Endothelial cell of umbilical vein (primary cell): ENCODE measurements around the gene BRI3. TPM values are rescaled to one million over a fixed set of nuclear protein-coding genes. Genes with fewer than 3 reads are reported as not detected.

Experiments
- BruUV-seq: library from RNA; stranded (reverse); fragments of 400-500 nt; replicated peaks from 2 replicates; lab custom pipeline; 2021; lab: Mats Ljungman, UMichigan
- CTCF ChIA-PET: fragments of 300-600, 350-600 bp; sonication (Branson Sonifier 250); formaldehyde crosslinking; loops from one replicate; lab custom pipeline; 2021; ENCODE audit warnings: antibody characterized with exemption, inconsistent platforms; lab: Charles Lee
- POLR2A ChIA-PET: fragments of 300-600, 350-600 bp; sonication (Branson Sonifier 250); formaldehyde crosslinking; loops from one replicate; lab custom pipeline; 2021; ENCODE audit warnings: antibody characterized with exemption, inconsistent platforms; lab: Charles Lee
- DNase-seq: peaks from one replicate; pipeline ENCODE4 v3.0.0-alpha.2; 2011; ENCODE audit warnings: low read depth, low spot score
- FAIRE-seq: peaks from 2 replicates; lab custom pipeline; 2011; peaks lifted over from hg19 to GRCh38; lab: Jason Lieb, UNC
- H2AFZ ChIP-seq: 2 replicates; pipeline ENCODE4 v1.6.0; 2012; ENCODE audit warnings: low read depth, low read length, control low read depth, inconsistent platforms
- H3K27ac ChIP-seq: 2 replicates; pipeline ENCODE4 v1.5.1; 2011; ENCODE audit warnings: low read depth, mild to moderate bottlenecking, control low read depth, low read length, moderate library complexity; ENCODE audit not compliant: insufficient read depth
- H3K27me3 ChIP-seq, 2 experiments: 2 replicates each; pipeline versions ENCODE4 v1.6.0 to v1.6.1; 2011; ENCODE audit warnings: low read length in 2 of 2, mixed read lengths in 1 of 2; ENCODE audit not compliant: control insufficient read depth in 2 of 2, insufficient read depth in 2 of 2
- H3K36me3 ChIP-seq, 2 experiments: 2 replicates in 1 of 2; 3 replicates in 1 of 2; pipeline ENCODE4 v1.5.1; 2011; ENCODE audit warnings: low read length in 2 of 2, mild to moderate bottlenecking in 1 of 2, moderate library complexity in 1 of 2; ENCODE audit not compliant: control insufficient read depth in 2 of 2, insufficient read depth in 2 of 2; ENCODE audit errors: extremely low read depth in 1 of 2
- H3K4me1 ChIP-seq: 3 replicates; pipeline ENCODE4 v1.5.1; 2011; ENCODE audit warnings: mild to moderate bottlenecking, low read length; ENCODE audit not compliant: control insufficient read depth, insufficient read depth; ENCODE audit errors: extremely low read depth
- H3K4me2 ChIP-seq: 2 replicates; pipeline ENCODE4 v1.6.1; 2011; ENCODE audit warnings: low read length, control low read depth, mixed read lengths; ENCODE audit not compliant: insufficient read depth
- H3K4me3 ChIP-seq, 3 experiments: fragments of 200-600 bp in 1 of 3; sonication (generic), shearing (Covaris generic) in 1 of 3; replicated peaks in 1 of 3; 2 replicates each; pipeline ENCODE4 v1.5.1; 2011 to 2016; ENCODE audit warnings: control low read depth in 3 of 3, low read length in 3 of 3, mild to moderate bottlenecking in 2 of 3, inconsistent platforms in 1 of 3, low read depth in 1 of 3, moderate library complexity in 1 of 3; ENCODE audit not compliant: insufficient read depth in 1 of 3
- H3K79me2 ChIP-seq: 2 replicates; pipeline ENCODE4 v1.6.0; 2012; ENCODE audit warnings: low read length, inconsistent platforms; ENCODE audit not compliant: control insufficient read depth, insufficient read depth
- H3K9ac ChIP-seq: replicated peaks from 2 replicates; pipeline ENCODE3; 2011; ENCODE audit warnings: low read length, control low read depth; ENCODE audit not compliant: insufficient read depth; ENCODE audit errors: extremely low read depth
- H3K9me1 ChIP-seq: replicated peaks from 3 replicates; pipeline ENCODE4 v1.6.0; 2011; ENCODE audit warnings: mild to moderate bottlenecking, low read length; ENCODE audit not compliant: control insufficient read depth, insufficient read depth; ENCODE audit errors: extremely low read depth
- H3K9me3 ChIP-seq: replicated peaks from 2 replicates; pipeline ENCODE4 v1.5.1; 2012; ENCODE audit warnings: low read length, inconsistent platforms; ENCODE audit not compliant: control insufficient read depth, insufficient read depth
- H4K20me1 ChIP-seq: replicated peaks from 2 replicates; pipeline ENCODE3; 2011; ENCODE audit warnings: mild to moderate bottlenecking, low read length; ENCODE audit not compliant: control insufficient read depth, insufficient read depth; ENCODE audit errors: extremely low read depth
- EZH2 ChIP-seq: IDR thresholded peaks from 2 replicates; pipeline ENCODE4 v1.6.1; 2012; ENCODE audit warnings: borderline replicate concordance, low read depth, mild to moderate bottlenecking, moderate library complexity, low read length, inconsistent platforms; ENCODE audit not compliant: severe bottlenecking
- FOS ChIP-seq: IDR thresholded peaks from 2 replicates; pipeline ENCODE4 v1.6.1; 2011; ENCODE audit warnings: mild to moderate bottlenecking, low read length, moderate library complexity, borderline replicate concordance; ENCODE audit not compliant: insufficient read depth
- JUN ChIP-seq: IDR thresholded peaks from 2 replicates; pipeline ENCODE4 v1.6.1; 2011; ENCODE audit warnings: borderline replicate concordance, low read depth; ENCODE audit not compliant: insufficient read length, insufficient read depth
- MAX ChIP-seq: IDR thresholded peaks from 2 replicates; pipeline ENCODE4 v1.6.1; 2011; ENCODE audit not compliant: insufficient read depth, insufficient read length
- MYC ChIP-seq: IDR thresholded peaks from one replicate; pipeline ENCODE4 v1.6.1; 2011; ENCODE audit warnings: mild to moderate bottlenecking, low read depth, low read length
- POLR2AphosphoS5 ChIP-seq: IDR thresholded peaks from 2 replicates; pipeline ENCODE4 v1.6.1; 2012; ENCODE audit warnings: low read depth, mild to moderate bottlenecking, control low read depth, low read length, moderate library complexity; ENCODE audit not compliant: insufficient read depth
- dilution Hi-C: fragments of 300-500 bp; cut with MboI; formaldehyde crosslinking; loops from one replicate; pipeline ENCODE4 v1.15.0; 2019; ENCODE audit warnings: low sequenced_read_pairs; ENCODE audit not compliant: extremely low pct_ligation_motif_present
- intact Hi-C: fragments of 100-400 bp; cut with micrococcal nuclease; formaldehyde crosslinking; loops from one replicate; pipeline ENCODE4 v1.10.0; 2022
- polyA plus RNA-seq, 4 experiments: library from polyadenylated mRNA; depleted of rRNA in 3 of 4; stranded (reverse) in 3 of 4; unstranded in 1 of 4; fragments of >200 nt; gene quantifications; 2 replicates each; pipeline versions ENCODE4 v1.2.1 to v1.2.3, GENCODE V29; 2011 to 2012; ENCODE audit warnings: missing spikeins in 1 of 4
- total RNA-seq: library from RNA; stranded (reverse); gene quantifications from 2 replicates; pipeline ENCODE4 v1.2.3, GENCODE V29; 2021
- TF ChIP-seq, protein P1 (sequence below), 2 donors: IDR thresholded peaks; 1 replicate in 1 of 2; 2 replicates in 1 of 2; pipeline ENCODE4 v1.5.1; 2011; ENCODE audit warnings: low read length in 2 of 2, mild to moderate bottlenecking in 2 of 2, moderate library complexity in 2 of 2, control low read depth in 1 of 2, inconsistent platforms in 1 of 2, low read depth in 1 of 2; ENCODE audit not compliant: insufficient read depth in 1 of 2; ENCODE audit errors: extremely low read depth in 1 of 2

The BRI3 gene
- total and polyA plus RNA-seq, 2 donors (not counting 3 experiments of a cell fraction or from before 2014, with no cell fraction given) = 214 to 317 TPM

GRCh38 chr7:98341106-98341505 lies 59.6 kb downstream of the BRI3 start:
- H2AFZ ChIP-seq = no peak overlapping the region
- no peak overlapping the region for H3K4me3 ChIP-seq
- no peaks in the 10 kb centered on the region for H3K27me3 ChIP-seq
- H3K79me2 ChIP-seq = no peaks in the 10 kb centered on the region
- H3K4me1 ChIP-seq = no peaks in the 10 kb centered on the region
- no TSS peak for BruUV-seq
- H3K9me3 ChIP-seq = no peaks in the 10 kb centered on the region
- FAIRE-seq (no peak), DNase-seq (no peak)
- intact Hi-C loops = no loop called here
- no peak overlapping the region for H3K27ac ChIP-seq
- H3K36me3 ChIP-seq = no peaks in the 10 kb centered on the region
- H3K4me2 ChIP-seq = no peak overlapping the region
- TF ChIP-seq EZH2 (no peak), POLR2AphosphoS5 (no peak), JUN (no peak), FOS (no peak), MYC (no peak), MAX (no peak)
- TF ChIP-seq, protein P1, sequence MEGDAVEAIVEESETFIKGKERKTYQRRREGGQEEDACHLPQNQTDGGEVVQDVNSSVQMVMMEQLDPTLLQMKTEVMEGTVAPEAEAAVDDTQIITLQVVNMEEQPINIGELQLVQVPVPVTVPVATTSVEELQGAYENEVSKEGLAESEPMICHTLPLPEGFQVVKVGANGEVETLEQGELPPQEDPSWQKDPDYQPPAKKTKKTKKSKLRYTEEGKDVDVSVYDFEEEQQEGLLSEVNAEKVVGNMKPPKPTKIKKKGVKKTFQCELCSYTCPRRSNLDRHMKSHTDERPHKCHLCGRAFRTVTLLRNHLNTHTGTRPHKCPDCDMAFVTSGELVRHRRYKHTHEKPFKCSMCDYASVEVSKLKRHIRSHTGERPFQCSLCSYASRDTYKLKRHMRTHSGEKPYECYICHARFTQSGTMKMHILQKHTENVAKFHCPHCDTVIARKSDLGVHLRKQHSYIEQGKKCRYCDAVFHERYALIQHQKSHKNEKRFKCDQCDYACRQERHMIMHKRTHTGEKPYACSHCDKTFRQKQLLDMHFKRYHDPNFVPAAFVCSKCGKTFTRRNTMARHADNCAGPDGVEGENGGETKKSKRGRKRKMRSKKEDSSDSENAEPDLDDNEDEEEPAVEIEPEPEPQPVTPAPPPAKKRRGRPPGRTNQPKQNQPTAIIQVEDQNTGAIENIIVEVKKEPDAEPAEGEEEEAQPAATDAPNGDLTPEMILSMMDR (IDR thresholded peaks at IDR 0.05; ENCODE audit: extremely low read depth in 1 of 2, insufficient read depth in 1 of 2, low read depth in 1 of 2, low read length in 2 of 2) = no peak
- POLR2A ChIA-PET = no interaction called here
- H4K20me1 ChIP-seq = no peaks in the 10 kb centered on the region
- CTCF ChIA-PET = interaction anchor here (0.6 to 1.6 kb wide), 3 partner anchors 29 to 491 kb away, joined by 3 read pairs; no protein-coding TSS in a partner anchor
- H3K9ac ChIP-seq = no peak overlapping the region
- H3K9me1 ChIP-seq = no peaks in the 10 kb centered on the region
- dilution Hi-C loops = no loop called here

Other genes starting within 250 kb of the BRI3 start
- 13.8 and 16.6 TPM in 2 replicates for gene LMTK2, start 174.8 kb upstream of the BRI3 start, total RNA-seq
- 5.1 and 5.9 TPM in 2 replicates for gene LMTK2, start 174.8 kb upstream of the BRI3 start, polyA plus RNA-seq
- 1.2 and 1.5 TPM in 2 replicates for gene BHLHA15, start 70.2 kb upstream of the BRI3 start, total RNA-seq
- 0.81 and 1.0 TPM in 2 replicates for gene BHLHA15, start 70.2 kb upstream of the BRI3 start, polyA plus RNA-seq
- 84.9 and 97.5 TPM in 2 replicates for gene TECPR1, start 29.5 kb upstream of the BRI3 start, total RNA-seq
- 11.8 and 12.3 TPM in 2 replicates for gene TECPR1, start 29.5 kb upstream of the BRI3 start, polyA plus RNA-seq
- 1.1 and 1.2 TPM in 2 replicates for gene BAIAP2L1, start 119.4 kb downstream of the BRI3 start, total RNA-seq
- 0.32 and 0.35 TPM in 2 replicates for gene BAIAP2L1, start 119.4 kb downstream of the BRI3 start, polyA plus RNA-seq